K562 (cell line): ENCODE data around the gene POP5. TPM values are rescaled to one million over a fixed set of nuclear protein-coding genes. Genes with fewer than 3 reads are reported as not detected.

Experiments
- ATF1 ChIP-seq, 2 experiments: fragments of 450-650 bp in 1 of 2; IDR thresholded peaks; 2 replicates each; pipeline ENCODE4 v1.6.1; 2016; ENCODE audit warnings: missing compliant biosample characterization in 1 of 2, missing genetic modification characterization in 1 of 2
- ATF3 ChIP-seq, 2 experiments: fragments of 450-650 bp in 1 of 2; sonication (generic) in 1 of 2; formaldehyde crosslinking in 1 of 2; IDR thresholded peaks in 1 of 2; conservative IDR thresholded peaks in 1 of 2; 2 replicates each; pipeline versions ENCODE4 v1.6.1 to v1.8.1; 2016 to 2023; ENCODE audit warnings: mild to moderate bottlenecking in 2 of 2, moderate library complexity in 2 of 2, inconsistent platforms in 1 of 2, missing genetic modification reagents in 1 of 2
- C11orf30 ChIP-seq: fragments of 450-650 bp; IDR thresholded peaks from 2 replicates; pipeline ENCODE4 v1.6.1; 2016; ENCODE audit warnings: low read depth, mild to moderate bottlenecking
- CREB5 ChIP-seq: fragments of 250-450 bp; sonication (Bioruptor Pico); IDR thresholded peaks from 2 replicates; pipeline ENCODE4 v1.5.0; 2020; ENCODE audit warnings: mild to moderate bottlenecking
- ERF ChIP-seq: fragments of 450-650 bp; formaldehyde crosslinking; IDR thresholded peaks from 2 replicates; pipeline ENCODE4 v1.4.0; 2020; ENCODE audit warnings: mild to moderate bottlenecking, mixed read lengths
- FOSL1 ChIP-seq: fragments of 200-800 bp; sonication (Bioruptor generic); conservative IDR thresholded peaks from 2 replicates; pipeline ENCODE4 v1.6.1; 2016; ENCODE audit warnings: missing genetic modification characterization, missing compliant biosample characterization
- FOXA3 ChIP-seq, 2 experiments: fragments of 450-650 bp in 1 of 2; sonication (generic) in 1 of 2; formaldehyde crosslinking; IDR thresholded peaks in 1 of 2; conservative IDR thresholded peaks in 1 of 2; 2 replicates each; pipeline versions ENCODE4 v1.4.0 to v1.8.0; 2020 to 2022; ENCODE audit warnings: mild to moderate bottlenecking in 2 of 2, missing genetic modification reagents in 1 of 2
- HDGF ChIP-seq: fragments of 450-650 bp; IDR thresholded peaks from 2 replicates; pipeline ENCODE4 v1.6.1; 2016
- KDM2B ChIP-seq: fragments of 250-450 bp; sonication (Bioruptor Pico); IDR thresholded peaks from 2 replicates; pipeline ENCODE4 v1.8.0; 2021; ENCODE audit warnings: mild to moderate bottlenecking, moderate library complexity
- MAFF ChIP-seq: IDR thresholded peaks from 2 replicates; pipeline ENCODE4 v1.6.1; 2012; ENCODE audit warnings: low read length, improper control_type of control experiment
- NBN ChIP-seq: fragments of 450-650 bp; IDR thresholded peaks from 2 replicates; pipeline ENCODE4 v1.6.1; 2016; ENCODE audit warnings: low read depth, mild to moderate bottlenecking
- NFXL1 ChIP-seq: fragments of 450-650 bp; formaldehyde crosslinking; IDR thresholded peaks from 2 replicates; pipeline ENCODE4 v1.4.0; 2021; ENCODE audit warnings: mild to moderate bottlenecking
- NFYB ChIP-seq: IDR thresholded peaks from 2 replicates; pipeline ENCODE4 v1.6.1; 2011; ENCODE audit warnings: mild to moderate bottlenecking, moderate library complexity; ENCODE audit not compliant: insufficient read length; ENCODE audit errors: extremely low read depth
- NR2C2 ChIP-seq, 2 experiments: fragments of 200-800 bp in 1 of 2; sonication (Bioruptor generic) in 1 of 2; sonication (generic) in 1 of 2; formaldehyde crosslinking in 1 of 2; IDR thresholded peaks; 2 replicates each; pipeline versions ENCODE4 v1.6.1 to v1.8.0; 2016 to 2022; ENCODE audit warnings: mild to moderate bottlenecking in 1 of 2, missing compliant biosample characterization in 1 of 2, missing genetic modification characterization in 1 of 2, missing genetic modification reagents in 1 of 2
- RAD51 ChIP-seq: fragments of 450-650 bp; IDR thresholded peaks from 2 replicates; pipeline ENCODE4 v1.7.1; 2016; ENCODE audit warnings: low read depth, mild to moderate bottlenecking, borderline replicate concordance
- ZBTB49 ChIP-seq: sonication (generic); formaldehyde crosslinking; IDR thresholded peaks from 2 replicates; pipeline ENCODE4 v1.8.0; 2022; ENCODE audit warnings: missing genetic modification reagents, mild to moderate bottlenecking, borderline replicate concordance
- ZC3H8 ChIP-seq: fragments of 450-650 bp; IDR thresholded peaks from 2 replicates; pipeline ENCODE4 v1.6.1; 2017
- ZFP30 ChIP-seq: fragments of 250-450 bp; sonication (Bioruptor Pico); IDR thresholded peaks from 2 replicates; pipeline ENCODE4 v1.8.0; 2022; ENCODE audit warnings: moderate library complexity, mild to moderate bottlenecking, inconsistent platforms, borderline replicate concordance
- ZFX ChIP-seq: sonication (generic); formaldehyde crosslinking; IDR thresholded peaks from 2 replicates; pipeline ENCODE4 v1.8.0; 2022; ENCODE audit warnings: mild to moderate bottlenecking, missing genetic modification reagents, moderate library complexity
- ZMIZ1 ChIP-seq, 2 experiments: fragments of 150-350 bp in 1 of 2; IDR thresholded peaks; 2 replicates each; pipeline ENCODE4 v1.6.1; 2012 to 2016; ENCODE audit warnings: low read depth in 2 of 2, low read length in 2 of 2, mild to moderate bottlenecking in 1 of 2, moderate library complexity in 1 of 2
- ZNF311 ChIP-seq: fragments of 250-450 bp; sonication (Bioruptor Pico); IDR thresholded peaks from 2 replicates; pipeline ENCODE4 v1.4.0; 2020; ENCODE audit warnings: mild to moderate bottlenecking, moderate library complexity
- polyA plus RNA-seq, 8 experiments: library from polyadenylated mRNA; depleted of rRNA in 4 of 8; stranded (reverse) in 5 of 8; unstranded in 3 of 8; fragments of >200 nt; fragmentation: Nextera tagmentation in 2 of 8; fragmentation: Illumina TruSeq in 1 of 8; extraction: Ambion mirVana in 2 of 8; extraction: Trizol in 1 of 8; gene quantifications; 2 replicates each; pipeline versions ENCODE4 v1.2.1 to v1.2.3, GENCODE V29; 2011 to 2014; ENCODE audit warnings: inconsistent platforms in 1 of 8, missing spikeins in 1 of 8
- total RNA-seq, 7 experiments: library from RNA; depleted of rRNA in 6 of 7; stranded (reverse); fragments of >200 nt in 6 of 7; fragmentation: Illumina TruSeq in 2 of 7; extraction: Trizol in 2 of 7; gene quantifications; 2 replicates each; pipeline versions ENCODE4 v1.2.1 to v1.2.3, GENCODE V29; 2011 to 2021; ENCODE audit warnings: low replicate concordance in 1 of 7

Gene POP5
- total and polyA plus RNA-seq, 9 of the 15 experiments (the other 6 are each of a cell fraction or from before 2014, with no cell fraction given), result 57.5 to 253 (median 73.8) TPM

GRCh38 chr12:120581998-120582397 is 796 bp upstream of the POP5 start (continued):
- TF ChIP-seq ZFX (CRISPR knock-in tag), result peak; percentile 3; the same call in 1 of the 2 replicates
- no peak for TF ChIP-seq NFYB
- TF ChIP-seq ZMIZ1 (IDR thresholded peaks at IDR 0.05; ENCODE audit: low read depth in 2 of 2, low read length in 2 of 2), result no peak
- TF ChIP-seq RAD51, result no peak
- no peak for TF ChIP-seq FOXA3 (CRISPR knock-in tag; conservative IDR thresholded peaks at IDR 0.05 in 1 of 2, IDR thresholded peaks at IDR 0.05 in 1 of 2)
- no peak for TF ChIP-seq MAFF
- TF ChIP-seq CREB5 (CRISPR knock-in tag), result no peak
- 0 out of 2 replicates have a peak, but pooled peaks have one; percentile 42 for TF ChIP-seq NBN
- no peak for TF ChIP-seq NR2C2 (CRISPR knock-in tag; IDR thresholded peaks at IDR 0.05)
- no peak for TF ChIP-seq NR2C2 (tag; IDR thresholded peaks at IDR 0.05)
- TF ChIP-seq ZBTB49 (CRISPR knock-in tag), result no peak
- no peak for TF ChIP-seq HDGF
- no peak for TF ChIP-seq KDM2B (CRISPR knock-in tag)
- no peak for TF ChIP-seq ZC3H8
- TF ChIP-seq ATF1 (CRISPR knock-in tag; IDR thresholded peaks at IDR 0.05), result no peak
- peak; percentile 89 for TF ChIP-seq ATF1 (tag; IDR thresholded peaks at IDR 0.05)
- no peak for TF ChIP-seq ERF (CRISPR knock-in tag)
- no peak for TF ChIP-seq ZNF311 (CRISPR knock-in tag)
- TF ChIP-seq FOSL1 (tag), result peak; percentile 46; the same call in 1 of the 2 replicates
- no peak for TF ChIP-seq ZFP30 (CRISPR knock-in tag)
- TF ChIP-seq C11orf30, result no peak
- TF ChIP-seq NFXL1, result no peak
- TF ChIP-seq ATF3 (IDR thresholded peaks at IDR 0.05), result peak; percentile 97
- no peak for TF ChIP-seq ATF3 (CRISPR knock-in tag; conservative IDR thresholded peaks at IDR 0.05)
